GM23338 (cell line): Measurements from ENCODE around the gene TNRC18. TPM values are rescaled to one million over a fixed set of nuclear protein-coding genes. Genes with fewer than 3 reads are reported as not detected.

ENCODE experiments used
- ATAC-seq: fragments of 200-7000 bp; cut with Tn5 transposase; 3 replicates; pipeline ENCODE4 v1.9.1; 2020
- DNase-seq: peaks from one replicate; pipeline ENCODE4 v3.0.0-alpha.2; 2015; ENCODE audit warnings: low spot score
- H2AFZ ChIP-seq: fragments of 200-600 bp; sonication (generic); 2 replicates; pipeline ENCODE4 v1.8.0; 2016; ENCODE audit warnings: antibody characterized with exemption, mild to moderate bottlenecking, moderate library complexity
- H3F3A ChIP-seq: fragments of 200-600 bp; sonication (generic); replicated peaks from 2 replicates; pipeline ENCODE4 v1.8.0; 2017; ENCODE audit warnings: antibody characterized with exemption, mixed run types, low read depth
- H3K27ac ChIP-seq: fragments of 200-600 bp; sonication (generic); 2 replicates; pipeline ENCODE4 v1.6.1; 2016; ENCODE audit warnings: low read depth
- H3K27me3 ChIP-seq: fragments of 200-600 bp; sonication (generic); 2 replicates; pipeline ENCODE4 v1.8.0; 2016; ENCODE audit warnings: mild to moderate bottlenecking, mixed run types, moderate library complexity; ENCODE audit not compliant: insufficient read depth
- H3K36me3 ChIP-seq: fragments of 200-600 bp; sonication (generic); 2 replicates; pipeline ENCODE4 v1.8.0; 2016; ENCODE audit warnings: mild to moderate bottlenecking; ENCODE audit not compliant: insufficient read depth
- H3K4me1 ChIP-seq: fragments of 200-600 bp; sonication (generic); 2 replicates; pipeline ENCODE4 v1.8.0; 2016; ENCODE audit warnings: mild to moderate bottlenecking, moderate library complexity; ENCODE audit not compliant: insufficient read depth
- H3K4me2 ChIP-seq: fragments of 200-600 bp; sonication (generic); 2 replicates; pipeline ENCODE4 v1.7.1; 2017; ENCODE audit warnings: mixed run types
- H3K4me3 ChIP-seq: fragments of 200-600 bp; sonication (generic); 2 replicates; pipeline ENCODE4 v1.6.1; 2016; ENCODE audit warnings: mixed run types
- H3K79me2 ChIP-seq: fragments of 200-600 bp; sonication (generic); replicated peaks from 2 replicates; pipeline ENCODE4 v1.8.0; 2017; ENCODE audit warnings: mild to moderate bottlenecking; ENCODE audit not compliant: insufficient read depth
- H3K9me2 ChIP-seq: fragments of 200-600 bp; sonication (generic); 2 replicates; pipeline ENCODE4 v1.8.0; 2017; ENCODE audit not compliant: insufficient read depth
- H4K20me1 ChIP-seq: fragments of 200-600 bp; sonication (generic); replicated peaks from 2 replicates; pipeline ENCODE4 v1.8.0; 2017; ENCODE audit warnings: mild to moderate bottlenecking; ENCODE audit not compliant: insufficient read depth
- H3K27ac Mint-ChIP-seq: 2 replicates; pipeline ENCODE4 v1.8.0; 2020; ENCODE audit warnings: inconsistent platforms, mild to moderate bottlenecking, moderate library complexity, mixed read lengths
- H3K27me3 Mint-ChIP-seq: 3 replicates; pipeline ENCODE4 v1.8.0; 2022; ENCODE audit warnings: low read depth, mild to moderate bottlenecking, moderate library complexity, mixed read lengths, inconsistent platforms; ENCODE audit not compliant: insufficient read depth, poor library complexity
- H3K36me3 Mint-ChIP-seq: 3 replicates; pipeline ENCODE4 v1.8.0; 2021; ENCODE audit warnings: low read depth, mild to moderate bottlenecking, inconsistent platforms, moderate library complexity, mixed read lengths
- H3K4me1 Mint-ChIP-seq: 3 replicates; pipeline ENCODE4 v1.8.0; 2020; ENCODE audit warnings: mild to moderate bottlenecking, inconsistent platforms, mixed read lengths
- H3K4me3 Mint-ChIP-seq: 3 replicates; pipeline ENCODE4 v1.8.0; 2021; ENCODE audit warnings: moderate library complexity, mild to moderate bottlenecking, inconsistent platforms, mixed read lengths
- H3K9me3 Mint-ChIP-seq: 3 replicates; pipeline ENCODE4 v1.8.0; 2020; ENCODE audit warnings: moderate library complexity, mild to moderate bottlenecking, inconsistent platforms, mixed read lengths
- CREB1 ChIP-seq: fragments of 250-450 bp; sonication (Bioruptor Pico); IDR thresholded peaks from 2 replicates; pipeline ENCODE4 v1.5.0; 2020; ENCODE audit warnings: low read depth, mild to moderate bottlenecking, moderate library complexity
- CTCF ChIP-seq, 2 experiments: fragments of 200-600 bp in 1 of 2; sonication (generic) in 1 of 2; conservative IDR thresholded peaks; 2 replicates each; pipeline versions ENCODE4 v1.5.1 to v1.6.1; 2016 to 2017; ENCODE audit warnings: antibody characterized with exemption in 2 of 2, low read depth in 2 of 2, mild to moderate bottlenecking in 2 of 2, moderate library complexity in 1 of 2
- ETS1 ChIP-seq: IDR thresholded peaks from 2 replicates; pipeline ENCODE4 v1.6.1; 2016; ENCODE audit warnings: antibody characterized with exemption
- EZH2 ChIP-seq: fragments of 200-600 bp; sonication (generic); IDR thresholded peaks from one replicate; pipeline ENCODE4 v1.8.0; 2017; ENCODE audit warnings: antibody characterized with exemption, mild to moderate bottlenecking, low read depth; ENCODE audit not compliant: unreplicated experiment
- EZH2phosphoT487 ChIP-seq: fragments of 200-600 bp; sonication (generic); IDR thresholded peaks from one replicate; pipeline ENCODE4 v1.8.1; 2018; ENCODE audit warnings: antibody characterized with exemption; ENCODE audit not compliant: unreplicated experiment
- JUNB ChIP-seq: IDR thresholded peaks from one replicate; pipeline ENCODE4 v1.6.1; 2016; ENCODE audit warnings: antibody characterized with exemption; ENCODE audit not compliant: unreplicated experiment
- NANOG ChIP-seq: IDR thresholded peaks from 2 replicates; pipeline ENCODE4 v1.6.1; 2016; ENCODE audit warnings: antibody characterized with exemption, borderline replicate concordance
- POLR2AphosphoS5 ChIP-seq: IDR thresholded peaks from 2 replicates; pipeline ENCODE4 v1.6.1; 2016; ENCODE audit warnings: antibody characterized with exemption, low read depth
- STAT1 ChIP-seq: IDR thresholded peaks from one replicate; pipeline ENCODE4 v1.6.1; 2016; ENCODE audit warnings: antibody characterized with exemption; ENCODE audit not compliant: unreplicated experiment
- ZNF114 ChIP-seq: fragments of 250-450 bp; sonication (Bioruptor Pico); IDR thresholded peaks from 2 replicates; pipeline ENCODE4 v1.5.0; 2020; ENCODE audit warnings: mild to moderate bottlenecking, moderate library complexity
- ZNF331 ChIP-seq: fragments of 250-450 bp; sonication (Bioruptor Pico); IDR thresholded peaks from 2 replicates; pipeline ENCODE4 v1.5.0; 2020; ENCODE audit warnings: low read depth, mild to moderate bottlenecking, moderate library complexity
- ZNF462 ChIP-seq: fragments of 250-450 bp; sonication (Bioruptor Pico); IDR thresholded peaks from 2 replicates; pipeline ENCODE4 v1.5.0; 2020; ENCODE audit warnings: mild to moderate bottlenecking, moderate library complexity
- polyA plus RNA-seq: library from polyadenylated mRNA; unstranded; fragments of >200 nt; fragmentation: Nextera tagmentation; extraction: Ambion mirVana; gene quantifications from 2 replicates; pipeline ENCODE4 v1.2.1, GENCODE V29; 2016
- total RNA-seq: library from RNA; depleted of rRNA; stranded (reverse); fragments of >200 nt; shearing (Covaris generic); gene quantifications from 2 replicates; pipeline ENCODE4 v1.2.3, GENCODE V29; 2014
- TF ChIP-seq, protein P1 (sequence below): IDR thresholded peaks from one replicate; pipeline ENCODE4 v1.6.1; 2018; ENCODE audit warnings: antibody characterized with exemption; ENCODE audit not compliant: unreplicated experiment

The TNRC18 gene
- total and polyA plus RNA-seq, 2 experiments from 2014 or later, result 2.1 to 17.5 TPM

- H4K20me1 ChIP-seq, result no peaks in the 10 kb centered on the region
- H3K27me3 ChIP-seq, result no peaks in the 10 kb centered on the region
- Mint-ChIP-seq H3K4me1 (no peaks in the 10 kb centered on the region; the same call in 2 of the 3 replicates), H3K9me3 (no peaks in the 10 kb centered on the region), H3K4me3 (no peak overlapping the region), H3K27me3 (peaks cover 16% of the 10 kb centered on the region), H3K27ac (no peak overlapping the region), H3K36me3 (no peaks in the 10 kb centered on the region)
- no peak overlapping the region for H3K4me3 ChIP-seq
- H3K4me2 ChIP-seq, result no peak overlapping the region
- ATAC-seq (peak; percentile 35), DNase-seq (no peak)
- TF ChIP-seq, protein P1, sequence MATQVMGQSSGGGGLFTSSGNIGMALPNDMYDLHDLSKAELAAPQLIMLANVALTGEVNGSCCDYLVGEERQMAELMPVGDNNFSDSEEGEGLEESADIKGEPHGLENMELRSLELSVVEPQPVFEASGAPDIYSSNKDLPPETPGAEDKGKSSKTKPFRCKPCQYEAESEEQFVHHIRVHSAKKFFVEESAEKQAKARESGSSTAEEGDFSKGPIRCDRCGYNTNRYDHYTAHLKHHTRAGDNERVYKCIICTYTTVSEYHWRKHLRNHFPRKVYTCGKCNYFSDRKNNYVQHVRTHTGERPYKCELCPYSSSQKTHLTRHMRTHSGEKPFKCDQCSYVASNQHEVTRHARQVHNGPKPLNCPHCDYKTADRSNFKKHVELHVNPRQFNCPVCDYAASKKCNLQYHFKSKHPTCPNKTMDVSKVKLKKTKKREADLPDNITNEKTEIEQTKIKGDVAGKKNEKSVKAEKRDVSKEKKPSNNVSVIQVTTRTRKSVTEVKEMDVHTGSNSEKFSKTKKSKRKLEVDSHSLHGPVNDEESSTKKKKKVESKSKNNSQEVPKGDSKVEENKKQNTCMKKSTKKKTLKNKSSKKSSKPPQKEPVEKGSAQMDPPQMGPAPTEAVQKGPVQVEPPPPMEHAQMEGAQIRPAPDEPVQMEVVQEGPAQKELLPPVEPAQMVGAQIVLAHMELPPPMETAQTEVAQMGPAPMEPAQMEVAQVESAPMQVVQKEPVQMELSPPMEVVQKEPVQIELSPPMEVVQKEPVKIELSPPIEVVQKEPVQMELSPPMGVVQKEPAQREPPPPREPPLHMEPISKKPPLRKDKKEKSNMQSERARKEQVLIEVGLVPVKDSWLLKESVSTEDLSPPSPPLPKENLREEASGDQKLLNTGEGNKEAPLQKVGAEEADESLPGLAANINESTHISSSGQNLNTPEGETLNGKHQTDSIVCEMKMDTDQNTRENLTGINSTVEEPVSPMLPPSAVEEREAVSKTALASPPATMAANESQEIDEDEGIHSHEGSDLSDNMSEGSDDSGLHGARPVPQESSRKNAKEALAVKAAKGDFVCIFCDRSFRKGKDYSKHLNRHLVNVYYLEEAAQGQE, result no peak
- TF ChIP-seq CREB1 (CRISPR knock-in tag), result no peak
- TF ChIP-seq JUNB, result no peak
- no peak for TF ChIP-seq STAT1
- TF ChIP-seq NANOG, result no peak
- no peak for TF ChIP-seq ZNF114 (CRISPR knock-in tag)
- no peak for TF ChIP-seq ZNF462 (CRISPR knock-in tag)
- no peak for TF ChIP-seq EZH2phosphoT487
- no peak for TF ChIP-seq ETS1
- TF ChIP-seq POLR2AphosphoS5, result no peak
- TF ChIP-seq ZNF331 (CRISPR knock-in tag), result no peak
- no peak for TF ChIP-seq EZH2
- TF ChIP-seq CTCF (conservative IDR thresholded peaks at IDR 0.05; ENCODE audit: low read depth in 2 of 2), result no peak
- no peak overlapping the region for H3K27ac ChIP-seq
- no peak overlapping the region for H2AFZ ChIP-seq
- no peaks in the 10 kb centered on the region for H3K9me2 ChIP-seq
- H3F3A ChIP-seq, result no peaks in the 10 kb centered on the region
- no peaks in the 10 kb centered on the region for H3K4me1 ChIP-seq
- H3K79me2 ChIP-seq, result no peaks in the 10 kb centered on the region
- no peaks in the 10 kb centered on the region for H3K36me3 ChIP-seq
Measured at GRCh38 chr7:5375925-5376324, 47.7 kb downstream of the TNRC18 start.
